GM23338 (cell line): ENCODE results near the gene RNF11. TPM values are rescaled to one million over a fixed set of nuclear protein-coding genes. Genes with fewer than 3 reads are reported as not detected.

Experiments
- ATAC-seq: fragments of 200-7000 bp; cut with Tn5 transposase; 3 replicates; pipeline ENCODE4 v1.9.1; 2020
- DNase-seq: peaks from one replicate; pipeline ENCODE4 v3.0.0-alpha.2; 2015; ENCODE audit warnings: low spot score
- H2AFZ ChIP-seq: fragments of 200-600 bp; sonication (generic); 2 replicates; pipeline ENCODE4 v1.8.0; 2016; ENCODE audit warnings: antibody characterized with exemption, mild to moderate bottlenecking, moderate library complexity
- H3F3A ChIP-seq: fragments of 200-600 bp; sonication (generic); replicated peaks from 2 replicates; pipeline ENCODE4 v1.8.0; 2017; ENCODE audit warnings: antibody characterized with exemption, mixed run types, low read depth
- H3K27ac ChIP-seq: fragments of 200-600 bp; sonication (generic); 2 replicates; pipeline ENCODE4 v1.6.1; 2016; ENCODE audit warnings: low read depth
- H3K27me3 ChIP-seq: fragments of 200-600 bp; sonication (generic); 2 replicates; pipeline ENCODE4 v1.8.0; 2016; ENCODE audit warnings: mild to moderate bottlenecking, mixed run types, moderate library complexity; ENCODE audit not compliant: insufficient read depth
- H3K36me3 ChIP-seq: fragments of 200-600 bp; sonication (generic); 2 replicates; pipeline ENCODE4 v1.8.0; 2016; ENCODE audit warnings: mild to moderate bottlenecking; ENCODE audit not compliant: insufficient read depth
- H3K4me1 ChIP-seq: fragments of 200-600 bp; sonication (generic); 2 replicates; pipeline ENCODE4 v1.8.0; 2016; ENCODE audit warnings: mild to moderate bottlenecking, moderate library complexity; ENCODE audit not compliant: insufficient read depth
- H3K4me2 ChIP-seq: fragments of 200-600 bp; sonication (generic); 2 replicates; pipeline ENCODE4 v1.7.1; 2017; ENCODE audit warnings: mixed run types
- H3K4me3 ChIP-seq: fragments of 200-600 bp; sonication (generic); 2 replicates; pipeline ENCODE4 v1.6.1; 2016; ENCODE audit warnings: mixed run types
- H3K79me2 ChIP-seq: fragments of 200-600 bp; sonication (generic); replicated peaks from 2 replicates; pipeline ENCODE4 v1.8.0; 2017; ENCODE audit warnings: mild to moderate bottlenecking; ENCODE audit not compliant: insufficient read depth
- H3K9me2 ChIP-seq: fragments of 200-600 bp; sonication (generic); 2 replicates; pipeline ENCODE4 v1.8.0; 2017; ENCODE audit not compliant: insufficient read depth
- H4K20me1 ChIP-seq: fragments of 200-600 bp; sonication (generic); replicated peaks from 2 replicates; pipeline ENCODE4 v1.8.0; 2017; ENCODE audit warnings: mild to moderate bottlenecking; ENCODE audit not compliant: insufficient read depth
- H3K27ac Mint-ChIP-seq: 2 replicates; pipeline ENCODE4 v1.8.0; 2020; ENCODE audit warnings: inconsistent platforms, mild to moderate bottlenecking, moderate library complexity, mixed read lengths
- H3K27me3 Mint-ChIP-seq: 3 replicates; pipeline ENCODE4 v1.8.0; 2022; ENCODE audit warnings: low read depth, mild to moderate bottlenecking, moderate library complexity, mixed read lengths, inconsistent platforms; ENCODE audit not compliant: insufficient read depth, poor library complexity
- H3K36me3 Mint-ChIP-seq: 3 replicates; pipeline ENCODE4 v1.8.0; 2021; ENCODE audit warnings: low read depth, mild to moderate bottlenecking, inconsistent platforms, moderate library complexity, mixed read lengths
- H3K4me1 Mint-ChIP-seq: 3 replicates; pipeline ENCODE4 v1.8.0; 2020; ENCODE audit warnings: mild to moderate bottlenecking, inconsistent platforms, mixed read lengths
- H3K4me3 Mint-ChIP-seq: 3 replicates; pipeline ENCODE4 v1.8.0; 2021; ENCODE audit warnings: moderate library complexity, mild to moderate bottlenecking, inconsistent platforms, mixed read lengths
- H3K9me3 Mint-ChIP-seq: 3 replicates; pipeline ENCODE4 v1.8.0; 2020; ENCODE audit warnings: moderate library complexity, mild to moderate bottlenecking, inconsistent platforms, mixed read lengths
- CREB1 ChIP-seq: fragments of 250-450 bp; sonication (Bioruptor Pico); IDR thresholded peaks from 2 replicates; pipeline ENCODE4 v1.5.0; 2020; ENCODE audit warnings: low read depth, mild to moderate bottlenecking, moderate library complexity
- CTCF ChIP-seq, 2 experiments: fragments of 200-600 bp in 1 of 2; sonication (generic) in 1 of 2; conservative IDR thresholded peaks; 2 replicates each; pipeline versions ENCODE4 v1.5.1 to v1.6.1; 2016 to 2017; ENCODE audit warnings: antibody characterized with exemption in 2 of 2, low read depth in 2 of 2, mild to moderate bottlenecking in 2 of 2, moderate library complexity in 1 of 2
- EZH2 ChIP-seq: fragments of 200-600 bp; sonication (generic); IDR thresholded peaks from one replicate; pipeline ENCODE4 v1.8.0; 2017; ENCODE audit warnings: antibody characterized with exemption, mild to moderate bottlenecking, low read depth; ENCODE audit not compliant: unreplicated experiment
- JUNB ChIP-seq: IDR thresholded peaks from one replicate; pipeline ENCODE4 v1.6.1; 2016; ENCODE audit warnings: antibody characterized with exemption; ENCODE audit not compliant: unreplicated experiment
- NANOG ChIP-seq: IDR thresholded peaks from 2 replicates; pipeline ENCODE4 v1.6.1; 2016; ENCODE audit warnings: antibody characterized with exemption, borderline replicate concordance
- REST ChIP-seq: IDR thresholded peaks from one replicate; pipeline ENCODE4 v1.6.1; 2018; ENCODE audit warnings: antibody characterized with exemption; ENCODE audit not compliant: unreplicated experiment
- STAT1 ChIP-seq: IDR thresholded peaks from one replicate; pipeline ENCODE4 v1.6.1; 2016; ENCODE audit warnings: antibody characterized with exemption; ENCODE audit not compliant: unreplicated experiment
- ZNF114 ChIP-seq: fragments of 250-450 bp; sonication (Bioruptor Pico); IDR thresholded peaks from 2 replicates; pipeline ENCODE4 v1.5.0; 2020; ENCODE audit warnings: mild to moderate bottlenecking, moderate library complexity
- ZNF331 ChIP-seq: fragments of 250-450 bp; sonication (Bioruptor Pico); IDR thresholded peaks from 2 replicates; pipeline ENCODE4 v1.5.0; 2020; ENCODE audit warnings: low read depth, mild to moderate bottlenecking, moderate library complexity
- ZNF462 ChIP-seq: fragments of 250-450 bp; sonication (Bioruptor Pico); IDR thresholded peaks from 2 replicates; pipeline ENCODE4 v1.5.0; 2020; ENCODE audit warnings: mild to moderate bottlenecking, moderate library complexity
- polyA plus RNA-seq: library from polyadenylated mRNA; unstranded; fragments of >200 nt; fragmentation: Nextera tagmentation; extraction: Ambion mirVana; gene quantifications from 2 replicates; pipeline ENCODE4 v1.2.1, GENCODE V29; 2016
- total RNA-seq: library from RNA; depleted of rRNA; stranded (reverse); fragments of >200 nt; shearing (Covaris generic); gene quantifications from 2 replicates; pipeline ENCODE4 v1.2.3, GENCODE V29; 2014

Gene RNF11
- total and polyA plus RNA-seq, 2 experiments from 2014 or later, result 22.3 to 43.0 TPM

GRCh38 chr1:51252366-51252765, 16.3 kb downstream of the RNF11 start (continued):
- no peak for TF ChIP-seq CTCF (conservative IDR thresholded peaks at IDR 0.05; ENCODE audit: low read depth in 2 of 2)
- TF ChIP-seq EZH2, result no peak

- H3K27ac ChIP-seq, result no peak overlapping the region
- H3K79me2 ChIP-seq, result peaks cover 98% of the 10 kb centered on the region
- H3F3A ChIP-seq, result no peaks in the 10 kb centered on the region
- H4K20me1 ChIP-seq, result peaks cover 40% of the 10 kb centered on the region
- no peaks in the 10 kb centered on the region for H3K36me3 Mint-ChIP-seq
- no peak overlapping the region for H3K4me2 ChIP-seq
- no peak overlapping the region for H3K4me3 ChIP-seq
- no peaks in the 10 kb centered on the region for H3K27me3 ChIP-seq
- no peaks in the 10 kb centered on the region for H3K4me1 ChIP-seq
- H3K27me3 Mint-ChIP-seq, result no peaks in the 10 kb centered on the region
- no peaks in the 10 kb centered on the region for H3K36me3 ChIP-seq
- no peak overlapping the region for H3K27ac Mint-ChIP-seq
- ATAC-seq (no peak), DNase-seq (no peak)
- H3K4me3 Mint-ChIP-seq, result no peak overlapping the region
- H2AFZ ChIP-seq, result no peak overlapping the region
- no peaks in the 10 kb centered on the region for H3K9me2 ChIP-seq
- H3K9me3 Mint-ChIP-seq, result no peaks in the 10 kb centered on the region
- H3K4me1 Mint-ChIP-seq, result peaks cover 2% of the 10 kb centered on the region; the same call in 2 of the 3 replicates
- TF ChIP-seq ZNF331 (CRISPR knock-in tag) (no peak), REST (no peak), STAT1 (no peak), CTCF (conservative IDR thresholded peaks at IDR 0.05; ENCODE audit: low read depth in 2 of 2) (no peak), JUNB (no peak), CREB1 (CRISPR knock-in tag) (no peak), NANOG (no peak), ZNF114 (no peak), ZNF462 (CRISPR knock-in tag) (no peak), EZH2 (no peak)
Measured at GRCh38 chr1:51253691-51254090, 17.6 kb downstream of the RNF11 start.
